ENCODE data around the gene FAM107B. TPM values are rescaled to one million over a fixed set of nuclear protein-coding genes. Genes with fewer than 3 reads are reported as not detected.

FAM107B gene
- total and polyA plus RNA-seq, 10 of the 15 experiments (the other 5 are each of a cell fraction or from before 2014, with no cell fraction given), result 22.9 to 162 (median 86.6) TPM

DNA sequence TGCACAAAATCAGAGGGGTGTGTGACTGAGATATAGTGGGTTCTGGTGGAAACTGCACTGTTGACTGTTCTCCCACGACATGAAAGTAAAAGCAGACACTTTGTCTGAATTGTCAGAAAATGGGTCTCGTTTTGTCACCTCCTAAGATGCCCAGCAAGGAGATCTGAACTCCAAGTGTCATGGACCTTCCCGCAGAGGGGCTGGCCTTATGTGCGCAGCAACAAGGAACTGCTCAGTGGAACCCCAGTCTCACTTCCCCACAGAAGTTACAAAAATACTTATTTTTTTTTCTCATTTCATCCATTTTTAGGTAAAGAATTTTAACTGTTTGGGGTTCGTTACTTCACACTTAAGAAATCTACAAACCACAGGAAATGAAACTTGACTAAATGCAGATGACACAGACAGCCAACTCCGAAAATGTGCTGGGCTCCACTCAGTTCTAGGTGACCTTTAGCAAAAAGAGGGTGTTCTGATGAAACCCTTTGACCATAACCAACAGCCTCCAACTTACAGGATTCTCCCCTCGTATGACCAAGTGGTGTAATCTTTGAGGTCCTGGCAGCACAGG is 115.0 kb downstream of the FAM107B start (continued):
- TF ChIP-seq CBX5 (IDR thresholded peaks at IDR 0.05; ENCODE audit: low read depth) (peak; percentile 89), IRF4 (IDR thresholded peaks at IDR 0.05; ENCODE audit: low read depth, low read length) (peak; percentile 71), SMARCA5 (IDR thresholded peaks at IDR 0.05) (no peak), ZNF217 (IDR thresholded peaks at IDR 0.05) (peak; percentile 83), RAD21 (IDR thresholded peaks at IDR 0.05; ENCODE audit: insufficient read depth, low read depth, low read length) (peak; percentile 12; the same call in 1 of the 2 replicates), JUND (IDR thresholded peaks at IDR 0.05; ENCODE audit: low read depth, low read length) (0 out of 2 replicates have a peak, but pooled peaks have one; percentile 16), NR2C1 (IDR thresholded peaks at IDR 0.05) (peak; percentile 46; the same call in 1 of the 2 replicates), SUZ12 (IDR thresholded peaks at IDR 0.05; ENCODE audit: unreplicated experiment) (no peak), RELA (IDR thresholded peaks at IDR 0.05; ENCODE audit: borderline replicate concordance, partially characterized antibody) (peak; percentile 15), IKZF2 (IDR thresholded peaks at IDR 0.05) (peak; percentile 96 to 97), RCOR1 (conservative IDR thresholded peaks at IDR 0.05; ENCODE audit: low read depth, low read length) (no peak; the same call in 1 of the 2 replicates), TARDBP (IDR thresholded peaks at IDR 0.05; ENCODE audit: borderline replicate concordance) (no peak), YY1 (IDR thresholded peaks at IDR 0.05; ENCODE audit: low read depth, low read length) (peak; percentile 73), TCF7 (IDR thresholded peaks at IDR 0.05; ENCODE audit: borderline replicate concordance) (0 out of 2 replicates have a peak, but pooled peaks have one; percentile 51), HCFC1 (IDR thresholded peaks at IDR 0.05; ENCODE audit: low read length) (no peak), RFX5 (IDR thresholded peaks at IDR 0.05; ENCODE audit: low read depth, low read length) (no peak), KDM1A (IDR thresholded peaks at IDR 0.05; ENCODE audit: borderline replicate concordance) (no peak), SREBF1 (IDR thresholded peaks at IDR 0.05; ENCODE audit: low read length) (no peak), ETV6 (conservative IDR thresholded peaks at IDR 0.05 in 1 of 2, IDR thresholded peaks at IDR 0.05 in 1 of 2; ENCODE audit: borderline replicate concordance in 1 of 2, low read depth in 1 of 2) (peak in 1 of 2 experiments; percentile 97; a peak in 2 of 4 replicates), CHD1 (IDR thresholded peaks at IDR 0.05; ENCODE audit: low read depth, low read length) (no peak)
- TF ChIP-seq, protein P1, sequence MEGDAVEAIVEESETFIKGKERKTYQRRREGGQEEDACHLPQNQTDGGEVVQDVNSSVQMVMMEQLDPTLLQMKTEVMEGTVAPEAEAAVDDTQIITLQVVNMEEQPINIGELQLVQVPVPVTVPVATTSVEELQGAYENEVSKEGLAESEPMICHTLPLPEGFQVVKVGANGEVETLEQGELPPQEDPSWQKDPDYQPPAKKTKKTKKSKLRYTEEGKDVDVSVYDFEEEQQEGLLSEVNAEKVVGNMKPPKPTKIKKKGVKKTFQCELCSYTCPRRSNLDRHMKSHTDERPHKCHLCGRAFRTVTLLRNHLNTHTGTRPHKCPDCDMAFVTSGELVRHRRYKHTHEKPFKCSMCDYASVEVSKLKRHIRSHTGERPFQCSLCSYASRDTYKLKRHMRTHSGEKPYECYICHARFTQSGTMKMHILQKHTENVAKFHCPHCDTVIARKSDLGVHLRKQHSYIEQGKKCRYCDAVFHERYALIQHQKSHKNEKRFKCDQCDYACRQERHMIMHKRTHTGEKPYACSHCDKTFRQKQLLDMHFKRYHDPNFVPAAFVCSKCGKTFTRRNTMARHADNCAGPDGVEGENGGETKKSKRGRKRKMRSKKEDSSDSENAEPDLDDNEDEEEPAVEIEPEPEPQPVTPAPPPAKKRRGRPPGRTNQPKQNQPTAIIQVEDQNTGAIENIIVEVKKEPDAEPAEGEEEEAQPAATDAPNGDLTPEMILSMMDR (IDR thresholded peaks at IDR 0.05 in 2 of 3, conservative IDR thresholded peaks at IDR 0.05 in 1 of 3; ENCODE audit: control insufficient read depth in 2 of 3, extremely low read depth in 1 of 3, insufficient read depth in 1 of 3, low read depth in 3 of 3, low read length in 3 of 3), result no peak
- TF ChIP-seq, protein P2, sequence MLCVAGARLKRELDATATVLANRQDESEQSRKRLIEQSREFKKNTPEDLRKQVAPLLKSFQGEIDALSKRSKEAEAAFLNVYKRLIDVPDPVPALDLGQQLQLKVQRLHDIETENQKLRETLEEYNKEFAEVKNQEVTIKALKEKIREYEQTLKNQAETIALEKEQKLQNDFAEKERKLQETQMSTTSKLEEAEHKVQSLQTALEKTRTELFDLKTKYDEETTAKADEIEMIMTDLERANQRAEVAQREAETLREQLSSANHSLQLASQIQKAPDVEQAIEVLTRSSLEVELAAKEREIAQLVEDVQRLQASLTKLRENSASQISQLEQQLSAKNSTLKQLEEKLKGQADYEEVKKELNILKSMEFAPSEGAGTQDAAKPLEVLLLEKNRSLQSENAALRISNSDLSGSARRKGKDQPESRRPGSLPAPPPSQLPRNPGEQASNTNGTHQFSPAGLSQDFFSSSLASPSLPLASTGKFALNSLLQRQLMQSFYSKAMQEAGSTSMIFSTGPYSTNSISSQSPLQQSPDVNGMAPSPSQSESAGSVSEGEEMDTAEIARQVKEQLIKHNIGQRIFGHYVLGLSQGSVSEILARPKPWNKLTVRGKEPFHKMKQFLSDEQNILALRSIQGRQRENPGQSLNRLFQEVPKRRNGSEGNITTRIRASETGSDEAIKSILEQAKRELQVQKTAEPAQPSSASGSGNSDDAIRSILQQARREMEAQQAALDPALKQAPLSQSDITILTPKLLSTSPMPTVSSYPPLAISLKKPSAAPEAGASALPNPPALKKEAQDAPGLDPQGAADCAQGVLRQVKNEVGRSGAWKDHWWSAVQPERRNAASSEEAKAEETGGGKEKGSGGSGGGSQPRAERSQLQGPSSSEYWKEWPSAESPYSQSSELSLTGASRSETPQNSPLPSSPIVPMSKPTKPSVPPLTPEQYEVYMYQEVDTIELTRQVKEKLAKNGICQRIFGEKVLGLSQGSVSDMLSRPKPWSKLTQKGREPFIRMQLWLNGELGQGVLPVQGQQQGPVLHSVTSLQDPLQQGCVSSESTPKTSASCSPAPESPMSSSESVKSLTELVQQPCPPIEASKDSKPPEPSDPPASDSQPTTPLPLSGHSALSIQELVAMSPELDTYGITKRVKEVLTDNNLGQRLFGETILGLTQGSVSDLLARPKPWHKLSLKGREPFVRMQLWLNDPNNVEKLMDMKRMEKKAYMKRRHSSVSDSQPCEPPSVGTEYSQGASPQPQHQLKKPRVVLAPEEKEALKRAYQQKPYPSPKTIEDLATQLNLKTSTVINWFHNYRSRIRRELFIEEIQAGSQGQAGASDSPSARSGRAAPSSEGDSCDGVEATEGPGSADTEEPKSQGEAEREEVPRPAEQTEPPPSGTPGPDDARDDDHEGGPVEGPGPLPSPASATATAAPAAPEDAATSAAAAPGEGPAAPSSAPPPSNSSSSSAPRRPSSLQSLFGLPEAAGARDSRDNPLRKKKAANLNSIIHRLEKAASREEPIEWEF (IDR thresholded peaks at IDR 0.05; ENCODE audit: insufficient replicate concordance, low read depth, low read length), result peak; percentile 34
- TF ChIP-seq, protein P3, sequence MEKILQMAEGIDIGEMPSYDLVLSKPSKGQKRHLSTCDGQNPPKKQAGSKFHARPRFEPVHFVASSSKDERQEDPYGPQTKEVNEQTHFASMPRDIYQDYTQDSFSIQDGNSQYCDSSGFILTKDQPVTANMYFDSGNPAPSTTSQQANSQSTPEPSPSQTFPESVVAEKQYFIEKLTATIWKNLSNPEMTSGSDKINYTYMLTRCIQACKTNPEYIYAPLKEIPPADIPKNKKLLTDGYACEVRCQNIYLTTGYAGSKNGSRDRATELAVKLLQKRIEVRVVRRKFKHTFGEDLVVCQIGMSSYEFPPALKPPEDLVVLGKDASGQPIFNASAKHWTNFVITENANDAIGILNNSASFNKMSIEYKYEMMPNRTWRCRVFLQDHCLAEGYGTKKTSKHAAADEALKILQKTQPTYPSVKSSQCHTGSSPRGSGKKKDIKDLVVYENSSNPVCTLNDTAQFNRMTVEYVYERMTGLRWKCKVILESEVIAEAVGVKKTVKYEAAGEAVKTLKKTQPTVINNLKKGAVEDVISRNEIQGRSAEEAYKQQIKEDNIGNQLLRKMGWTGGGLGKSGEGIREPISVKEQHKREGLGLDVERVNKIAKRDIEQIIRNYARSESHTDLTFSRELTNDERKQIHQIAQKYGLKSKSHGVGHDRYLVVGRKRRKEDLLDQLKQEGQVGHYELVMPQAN (conservative IDR thresholded peaks at IDR 0.05), result 0 out of 2 replicates have a peak, but pooled peaks have one; percentile 28

Measured in GM12878 (cell line).